SK-N-MC (cell line): ENCODE results near the gene CDC42BPB.

ENCODE experiments used
- EZH2 ChIP-seq: fragments of 200-600 bp; sonication (generic); IDR thresholded peaks from one replicate; pipeline ENCODE4 v1.6.1; 2017; ENCODE audit warnings: antibody characterized with exemption
- FOXP2 ChIP-seq: optimal IDR thresholded peaks from 2 replicates; pipeline ENCODE3; 2011; ENCODE audit warnings: mild to moderate bottlenecking, moderate library complexity; ENCODE audit not compliant: insufficient read depth; ENCODE audit errors: extremely low read length, control extremely low read depth
- POLR2AphosphoS5 ChIP-seq: IDR thresholded peaks from 2 replicates; pipeline ENCODE4 v1.6.1; 2012; ENCODE audit warnings: mild to moderate bottlenecking, low read depth, low read length, borderline replicate concordance

- TF ChIP-seq POLR2AphosphoS5 (no peak), EZH2 (no peak), FOXP2 (no peak)
These were observed 44.3 kb downstream of the CDC42BPB start for GRCh38 chr14:103013028-103013427.
